H9 (cell line): ENCODE results near the gene BMP7. TPM values are rescaled to one million over a fixed set of nuclear protein-coding genes. Genes with fewer than 3 reads are reported as not detected.

Experiments used
- DNase-seq: peaks from one replicate; pipeline ENCODE4 v3.0.0-alpha.2; 2017
- H2AFZ ChIP-seq: one replicate; pipeline ENCODE4 v1.6.1; 2013; ENCODE audit warnings: mild to moderate bottlenecking, low read length, control low read depth, moderate library complexity
- H2AK5ac ChIP-seq: 2 replicates; pipeline ENCODE4 v1.6.1; 2013; ENCODE audit warnings: low read length, control low read depth, mixed read lengths; ENCODE audit not compliant: insufficient read length
- H2BK120ac ChIP-seq: one replicate; pipeline ENCODE4 v1.6.1; 2013; ENCODE audit warnings: low read depth, mild to moderate bottlenecking, low read length, control low read depth, inconsistent platforms; ENCODE audit not compliant: poor library complexity, severe bottlenecking
- H2BK12ac ChIP-seq: 2 replicates; pipeline ENCODE4 v1.6.1; 2013; ENCODE audit warnings: low read length, control low read depth, mixed read lengths, low read depth; ENCODE audit not compliant: insufficient read length
- H2BK15ac ChIP-seq: 2 replicates; pipeline ENCODE4 v1.6.1; 2013; ENCODE audit warnings: low read depth, low read length, control low read depth
- H2BK20ac ChIP-seq: one replicate; pipeline ENCODE4 v1.6.1; 2013; ENCODE audit warnings: low read depth, mild to moderate bottlenecking, low read length, control low read depth, inconsistent platforms; ENCODE audit not compliant: poor library complexity, severe bottlenecking
- H2BK5ac ChIP-seq: 2 replicates; pipeline ENCODE4 v1.6.1; 2013; ENCODE audit warnings: low read length, control low read depth, mixed read lengths; ENCODE audit not compliant: insufficient read length
- H3K14ac ChIP-seq: 2 replicates; pipeline ENCODE4 v1.6.1; 2013; ENCODE audit warnings: low read length, control low read depth; ENCODE audit not compliant: insufficient read depth
- H3K18ac ChIP-seq: 2 replicates; pipeline ENCODE4 v1.6.1; 2013; ENCODE audit warnings: low read depth, mild to moderate bottlenecking, mixed read lengths, low read length, control low read depth; ENCODE audit not compliant: insufficient read length
- H3K23ac ChIP-seq: 2 replicates; pipeline ENCODE4 v1.6.1; 2013; ENCODE audit warnings: low read length, control low read depth, mixed read lengths, low read depth; ENCODE audit not compliant: insufficient read length
- H3K23me2 ChIP-seq: 2 replicates; pipeline ENCODE4 v1.6.1; 2013; ENCODE audit warnings: low read depth, mild to moderate bottlenecking, mixed read lengths, low read length, control low read depth; ENCODE audit not compliant: insufficient read length, poor library complexity, severe bottlenecking
- H3K27ac ChIP-seq: 2 replicates; pipeline ENCODE4 v1.5.1; 2013; ENCODE audit warnings: low read length, control low read depth, mixed read lengths, low read depth; ENCODE audit not compliant: insufficient read length
- H3K27me3 ChIP-seq: 2 replicates; pipeline ENCODE4 v1.6.1; 2013; ENCODE audit warnings: low read length, control low read depth, inconsistent platforms; ENCODE audit not compliant: insufficient read depth
- H3K4ac ChIP-seq: 2 replicates; pipeline ENCODE4 v1.6.1; 2013; ENCODE audit warnings: low read depth, mild to moderate bottlenecking, control low read depth, inconsistent platforms, low read length, moderate library complexity
- H3K4me1 ChIP-seq: 2 replicates; pipeline ENCODE4 v1.6.1; 2013; ENCODE audit warnings: low read length, control low read depth, inconsistent platforms; ENCODE audit not compliant: insufficient read depth
- H3K4me2 ChIP-seq: 2 replicates; pipeline ENCODE4 v1.6.1; 2013; ENCODE audit warnings: low read length, control low read depth, mixed read lengths; ENCODE audit not compliant: insufficient read length, insufficient read depth
- H3K56ac ChIP-seq: 2 replicates; pipeline ENCODE4 v1.6.1; 2013; ENCODE audit warnings: low read depth, mild to moderate bottlenecking, mixed read lengths, low read length, control low read depth; ENCODE audit not compliant: insufficient read length
- H3K79me1 ChIP-seq: 2 replicates; pipeline ENCODE4 v1.6.1; 2013; ENCODE audit warnings: low read depth, mild to moderate bottlenecking, moderate library complexity, low read length, control low read depth, inconsistent platforms; ENCODE audit not compliant: insufficient read depth, poor library complexity, severe bottlenecking
- H3K79me2 ChIP-seq: 2 replicates; pipeline ENCODE4 v1.6.1; 2013; ENCODE audit warnings: low read length, control low read depth, inconsistent platforms; ENCODE audit not compliant: insufficient read depth
- H3K9ac ChIP-seq: 2 replicates; pipeline ENCODE4 v1.6.1; 2013; ENCODE audit warnings: low read length, control low read depth, mixed read lengths; ENCODE audit not compliant: insufficient read length; ENCODE audit errors: extremely low read depth
- H3K9me3 ChIP-seq: one replicate; pipeline ENCODE4 v1.6.1; 2013; ENCODE audit warnings: low read depth, low read length, inconsistent platforms; ENCODE audit not compliant: control insufficient read depth
- H3T11ph ChIP-seq: one replicate; pipeline ENCODE4 v1.6.1; 2013; ENCODE audit warnings: mild to moderate bottlenecking, low read length, control low read depth, inconsistent platforms
- H4K20me1 ChIP-seq: one replicate; pipeline ENCODE4 v1.6.1; 2013; ENCODE audit not compliant: control insufficient read depth, insufficient read length, insufficient read depth
- H4K5ac ChIP-seq: 2 replicates; pipeline ENCODE4 v1.6.1; 2013; ENCODE audit warnings: low read depth, mild to moderate bottlenecking, mixed read lengths, low read length, control low read depth; ENCODE audit not compliant: insufficient read length
- H4K8ac ChIP-seq: replicated peaks from 2 replicates; pipeline ENCODE4 v1.6.1; 2013; ENCODE audit warnings: low read length, control low read depth, mixed read lengths, low read depth; ENCODE audit not compliant: insufficient read length
- H4K91ac ChIP-seq: 2 replicates; pipeline ENCODE4 v1.6.1; 2013; ENCODE audit warnings: low read depth, mild to moderate bottlenecking, moderate library complexity, mixed read lengths, low read length, control low read depth; ENCODE audit not compliant: insufficient read length
- H3K27ac Mint-ChIP-seq, 3 experiments: 2 replicates in 2 of 3; 3 replicates in 1 of 3; pipeline ENCODE4 v1.8.0; 2020 to 2021; ENCODE audit warnings: mixed read lengths in 3 of 3, mild to moderate bottlenecking in 1 of 3, moderate library complexity in 1 of 3
- H3K27me3 Mint-ChIP-seq: 2 replicates; pipeline ENCODE4 v1.8.0; 2021; ENCODE audit warnings: low read depth, mild to moderate bottlenecking, moderate library complexity, mixed read lengths
- H3K36me3 Mint-ChIP-seq, 3 experiments: 2 replicates in 2 of 3; 3 replicates in 1 of 3; pipeline ENCODE4 v1.8.0; 2020 to 2021; ENCODE audit warnings: low read depth in 3 of 3, mixed read lengths in 3 of 3; ENCODE audit not compliant: insufficient read depth in 1 of 3
- H3K4me1 Mint-ChIP-seq, 2 experiments: 2 replicates each; pipeline ENCODE4 v1.8.0; 2020; ENCODE audit warnings: mixed read lengths in 2 of 2
- H3K4me3 Mint-ChIP-seq, 2 experiments: 2 replicates in 1 of 2; 3 replicates in 1 of 2; pipeline ENCODE4 v1.8.0; 2020 to 2021; ENCODE audit warnings: mild to moderate bottlenecking in 2 of 2, mixed read lengths in 2 of 2, moderate library complexity in 1 of 2
- H3K9me3 Mint-ChIP-seq, 2 experiments: 2 replicates in 1 of 2; 3 replicates in 1 of 2; pipeline ENCODE4 v1.8.0; 2020; ENCODE audit warnings: mild to moderate bottlenecking in 2 of 2, mixed read lengths in 2 of 2, moderate library complexity in 1 of 2
- WGBS: extraction: QIAGEN DNeasy Blood & Tissue Kit; methylation state at CpG from one replicate; pipeline ENCODE4 v1.1.7; 2013; ENCODE audit warnings: missing lambda C conversion rate, low lambda C conversion rate, mixed read lengths; ENCODE audit not compliant: insufficient read length; ENCODE audit errors: extremely low coverage; 5-methylcytosine and 5-hydroxymethylcytosine counted together
- total RNA-seq: library from RNA; stranded (reverse); gene quantifications from 2 replicates; pipeline ENCODE4 v1.2.1, GENCODE V29; 2021
- TF ChIP-seq, protein P1 (sequence below): fragments of 200-600 bp; sonication (generic); conservative IDR thresholded peaks from 3 replicates; pipeline ENCODE4 v1.8.0; 2021; ENCODE audit warnings: antibody characterized with exemption, mild to moderate bottlenecking

The BMP7 gene
- total RNA-seq, 1 experiment from 2014 or later = 17.7 TPM

DNA sequence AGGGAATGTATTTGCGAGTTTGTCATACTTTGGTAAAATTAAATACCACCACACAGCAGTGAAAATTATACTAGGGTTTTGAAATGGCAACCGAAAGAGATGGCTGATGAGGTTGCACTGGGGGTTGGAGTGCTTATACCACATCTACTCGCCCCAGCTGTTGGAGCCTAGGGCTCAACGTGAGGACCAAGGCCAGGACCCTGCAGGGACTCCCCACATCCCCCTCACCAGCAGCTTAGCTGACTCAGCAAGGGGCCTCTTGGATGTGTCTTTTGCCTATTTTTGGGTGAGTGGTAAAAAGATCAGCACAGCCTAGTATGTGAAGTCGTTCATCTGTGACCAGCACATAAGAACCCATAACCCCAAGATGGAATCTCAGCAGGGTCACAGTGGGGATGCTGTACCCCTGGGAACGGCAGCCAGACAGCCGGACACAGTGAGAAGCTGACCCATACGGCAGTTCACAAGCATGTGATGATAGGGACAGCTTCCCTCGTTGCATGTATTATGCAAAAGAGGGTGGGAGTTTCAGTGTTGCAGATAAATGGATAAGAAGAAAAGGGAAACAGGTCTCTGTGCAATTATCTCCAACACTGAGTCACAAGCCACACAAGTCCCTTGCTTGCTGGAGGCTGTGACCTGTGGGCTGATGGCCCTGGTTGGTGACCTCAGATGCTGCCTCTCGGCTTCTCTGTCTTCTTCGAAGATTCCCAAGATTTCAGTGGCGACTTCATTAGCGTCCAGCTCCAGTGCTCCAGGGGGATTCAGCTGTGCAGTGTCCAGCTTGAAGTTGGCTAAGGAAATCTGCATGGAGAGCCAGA is 42.2 kb upstream of the BMP7 start:
- no peaks in the 10 kb centered on the region for H3K79me1 ChIP-seq
- no peaks in the 10 kb centered on the region for H3K9me3 ChIP-seq
- H3K79me2 ChIP-seq = no peaks in the 10 kb centered on the region
- no peak overlapping the region for H3K9ac ChIP-seq
- no peak overlapping the region; the same call in 1 of the 2 replicates for H3K14ac ChIP-seq
- H2BK5ac ChIP-seq = no peak overlapping the region
- H2BK12ac ChIP-seq = no peak overlapping the region
- no peaks in the 10 kb centered on the region for H4K20me1 ChIP-seq
- H3K4me1 Mint-ChIP-seq = no peaks in the 10 kb centered on the region
- TF ChIP-seq, protein P1, sequence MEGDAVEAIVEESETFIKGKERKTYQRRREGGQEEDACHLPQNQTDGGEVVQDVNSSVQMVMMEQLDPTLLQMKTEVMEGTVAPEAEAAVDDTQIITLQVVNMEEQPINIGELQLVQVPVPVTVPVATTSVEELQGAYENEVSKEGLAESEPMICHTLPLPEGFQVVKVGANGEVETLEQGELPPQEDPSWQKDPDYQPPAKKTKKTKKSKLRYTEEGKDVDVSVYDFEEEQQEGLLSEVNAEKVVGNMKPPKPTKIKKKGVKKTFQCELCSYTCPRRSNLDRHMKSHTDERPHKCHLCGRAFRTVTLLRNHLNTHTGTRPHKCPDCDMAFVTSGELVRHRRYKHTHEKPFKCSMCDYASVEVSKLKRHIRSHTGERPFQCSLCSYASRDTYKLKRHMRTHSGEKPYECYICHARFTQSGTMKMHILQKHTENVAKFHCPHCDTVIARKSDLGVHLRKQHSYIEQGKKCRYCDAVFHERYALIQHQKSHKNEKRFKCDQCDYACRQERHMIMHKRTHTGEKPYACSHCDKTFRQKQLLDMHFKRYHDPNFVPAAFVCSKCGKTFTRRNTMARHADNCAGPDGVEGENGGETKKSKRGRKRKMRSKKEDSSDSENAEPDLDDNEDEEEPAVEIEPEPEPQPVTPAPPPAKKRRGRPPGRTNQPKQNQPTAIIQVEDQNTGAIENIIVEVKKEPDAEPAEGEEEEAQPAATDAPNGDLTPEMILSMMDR = no peak
- H4K91ac ChIP-seq = no peak overlapping the region
- no peaks in the 10 kb centered on the region for H3K27me3 ChIP-seq
- no peak overlapping the region for H2BK20ac ChIP-seq
- no peak overlapping the region for H3K4me3 Mint-ChIP-seq
- H2AFZ ChIP-seq = no peak overlapping the region
- no peak overlapping the region for H2BK15ac ChIP-seq
- H3K9me3 Mint-ChIP-seq = no peaks in the 10 kb centered on the region
- no peaks in the 10 kb centered on the region for H3K23me2 ChIP-seq
- no peak overlapping the region for H3T11ph ChIP-seq
- no peaks in the 10 kb centered on the region for H3K36me3 Mint-ChIP-seq
- H3K4me1 ChIP-seq = no peaks in the 10 kb centered on the region
- H2AK5ac ChIP-seq = no peak overlapping the region
- H2BK120ac ChIP-seq = no peak overlapping the region
- no peak for DNase-seq
- peaks cover 15% of the 10 kb centered on the region for H3K27me3 Mint-ChIP-seq
- no peak overlapping the region for H3K18ac ChIP-seq
- no peak overlapping the region for H3K23ac ChIP-seq
- H3K56ac ChIP-seq = no peak overlapping the region
- no peak overlapping the region for H3K4ac ChIP-seq
- WGBS = no CpG with 5 or more reads among the region's 13 CpGs
- no peak overlapping the region for H3K27ac Mint-ChIP-seq
- no peak overlapping the region for H4K5ac ChIP-seq
- H3K27ac ChIP-seq = no peak overlapping the region
- H3K4me2 ChIP-seq = no peak overlapping the region
- no peak overlapping the region for H4K8ac ChIP-seq
